GM20431 (cell line): ENCODE data around the gene TRIM36.

Experiments used
- in situ Hi-C: fragments of 300-500 bp; cut with MseI, MboI; formaldehyde crosslinking; loops from one replicate; pipeline ENCODE4 v1.15.0; 2020; ENCODE audit warnings: low sequenced_read_pairs; ENCODE audit not compliant: unreplicated experiment

Gene TRIM36, protein sequence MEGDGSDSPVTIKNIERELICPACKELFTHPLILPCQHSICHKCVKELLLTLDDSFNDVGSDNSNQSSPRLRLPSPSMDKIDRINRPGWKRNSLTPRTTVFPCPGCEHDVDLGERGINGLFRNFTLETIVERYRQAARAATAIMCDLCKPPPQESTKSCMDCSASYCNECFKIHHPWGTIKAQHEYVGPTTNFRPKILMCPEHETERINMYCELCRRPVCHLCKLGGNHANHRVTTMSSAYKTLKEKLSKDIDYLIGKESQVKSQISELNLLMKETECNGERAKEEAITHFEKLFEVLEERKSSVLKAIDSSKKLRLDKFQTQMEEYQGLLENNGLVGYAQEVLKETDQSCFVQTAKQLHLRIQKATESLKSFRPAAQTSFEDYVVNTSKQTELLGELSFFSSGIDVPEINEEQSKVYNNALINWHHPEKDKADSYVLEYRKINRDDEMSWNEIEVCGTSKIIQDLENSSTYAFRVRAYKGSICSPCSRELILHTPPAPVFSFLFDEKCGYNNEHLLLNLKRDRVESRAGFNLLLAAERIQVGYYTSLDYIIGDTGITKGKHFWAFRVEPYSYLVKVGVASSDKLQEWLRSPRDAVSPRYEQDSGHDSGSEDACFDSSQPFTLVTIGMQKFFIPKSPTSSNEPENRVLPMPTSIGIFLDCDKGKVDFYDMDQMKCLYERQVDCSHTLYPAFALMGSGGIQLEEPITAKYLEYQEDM

DNA sequence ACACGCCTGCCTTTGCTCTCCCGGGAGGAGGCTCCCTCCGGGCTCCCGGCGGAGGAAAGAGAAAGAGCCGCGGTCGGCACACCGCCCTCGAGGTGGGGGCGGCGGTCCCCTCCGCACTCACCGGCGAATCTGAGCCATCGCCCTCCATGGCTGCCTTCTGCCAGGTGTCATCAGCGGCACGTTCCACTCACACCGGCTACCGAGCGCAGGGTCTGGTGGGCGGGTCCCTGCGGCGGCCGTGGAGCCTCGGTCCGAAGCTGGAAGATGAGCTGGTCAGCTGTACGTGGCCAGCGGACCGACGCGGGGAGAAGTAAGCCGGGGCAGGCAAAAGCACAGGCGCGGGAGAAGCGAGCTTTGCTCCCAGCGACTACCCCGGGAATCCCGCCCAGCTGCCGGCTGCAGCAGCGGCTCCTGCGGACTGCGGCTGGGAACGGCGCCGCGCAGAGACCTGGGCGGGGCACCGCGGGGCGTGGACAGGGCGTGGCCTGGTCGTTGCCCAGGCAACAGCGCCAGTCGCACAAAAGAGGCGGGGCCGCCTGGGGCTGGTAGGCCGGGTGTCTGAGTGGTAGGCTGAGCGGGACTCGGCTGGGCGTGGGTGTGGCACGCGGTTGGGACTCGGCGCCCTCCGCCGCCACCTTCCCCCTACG is at the start of gene TRIM36:
Gene TRIM36, minus strand, starts transcription at position 422 of the 647 bp plus-strand sequence. Its CDS starts 274 bp downstream, at position 148.
- in situ Hi-C loops, result no loop called here

DNA sequence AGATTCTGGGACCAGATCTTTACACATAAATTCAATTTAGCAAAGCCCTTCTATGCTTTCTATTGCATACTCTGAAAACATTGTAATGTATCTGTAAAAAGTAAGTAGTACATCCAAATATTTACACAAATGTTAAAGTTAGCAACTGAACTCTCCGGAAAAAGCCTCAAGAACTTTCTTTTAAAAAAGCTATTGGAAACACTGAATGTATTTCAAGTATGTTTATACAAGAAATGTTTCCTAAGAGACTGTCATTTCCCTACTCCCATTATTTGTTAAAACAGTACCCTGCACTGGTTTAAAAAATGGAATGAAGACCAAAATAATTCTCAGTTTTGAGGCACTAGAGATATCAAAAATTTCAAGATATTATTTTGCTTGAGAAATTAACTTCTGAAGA is 44.8 kb upstream of the TRIM36 start:
- in situ Hi-C loops, result no loop called here

DNA sequence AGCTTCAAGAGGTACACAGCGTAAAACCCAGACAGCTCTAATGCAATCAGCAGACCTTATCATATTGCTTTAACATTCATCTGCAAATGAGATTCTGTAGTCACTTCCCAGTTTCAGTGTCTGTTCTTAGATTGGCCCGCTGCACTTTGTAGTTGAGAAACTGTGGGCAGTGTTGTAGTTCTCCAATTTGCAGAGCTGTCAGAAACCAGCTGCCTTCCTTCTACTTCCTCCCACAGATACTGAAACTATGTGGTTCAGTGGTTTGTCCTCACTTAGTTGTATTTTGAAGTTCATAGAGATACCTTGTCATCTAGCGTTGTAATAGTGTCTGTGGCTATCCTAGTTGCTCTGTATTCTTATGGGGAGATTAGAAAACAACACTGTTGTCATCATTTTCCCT is 39.6 kb upstream of the TRIM36 start:
- in situ Hi-C loops, result no loop called here

DNA sequence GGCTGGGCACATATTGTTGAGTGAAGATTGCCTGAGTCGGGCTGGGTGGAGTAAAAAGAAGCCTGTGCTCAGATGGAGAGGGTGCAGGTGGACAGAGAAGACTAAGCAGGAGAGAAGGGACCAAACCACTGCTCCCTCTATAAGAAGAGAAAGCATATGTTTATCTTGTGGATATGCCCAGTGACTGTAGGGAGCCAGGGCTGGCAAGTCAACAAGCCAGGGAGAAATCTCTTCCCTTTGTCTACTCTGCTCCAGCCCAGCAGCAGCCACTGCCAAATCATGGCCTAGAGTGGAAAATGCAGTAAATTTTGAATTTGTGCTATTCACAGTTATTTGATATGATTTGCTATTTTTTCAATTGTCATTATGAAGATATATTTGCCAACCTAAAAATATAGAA is 33.2 kb upstream of the TRIM36 start:
- in situ Hi-C loops, result no loop called here

DNA sequence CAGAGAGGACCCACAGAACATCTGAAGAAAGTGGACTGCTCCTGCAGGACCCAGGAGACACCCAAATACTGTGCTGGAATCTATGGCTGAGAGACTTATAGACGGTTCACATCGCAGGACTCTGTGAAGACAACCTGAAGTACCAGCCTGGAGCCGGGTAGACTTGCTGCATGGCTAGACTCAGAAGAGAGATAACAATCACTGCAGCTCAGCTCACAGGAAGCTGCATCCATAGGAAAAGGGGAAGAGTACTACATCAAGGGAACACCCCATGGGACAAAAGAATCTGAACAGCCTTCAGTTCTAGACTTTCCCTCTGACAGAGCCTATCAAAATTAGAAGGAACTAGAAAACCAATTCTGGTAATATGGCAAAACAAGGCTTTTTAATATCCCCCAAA is 26.5 kb upstream of the TRIM36 start:
- in situ Hi-C loops, result no loop called here

DNA sequence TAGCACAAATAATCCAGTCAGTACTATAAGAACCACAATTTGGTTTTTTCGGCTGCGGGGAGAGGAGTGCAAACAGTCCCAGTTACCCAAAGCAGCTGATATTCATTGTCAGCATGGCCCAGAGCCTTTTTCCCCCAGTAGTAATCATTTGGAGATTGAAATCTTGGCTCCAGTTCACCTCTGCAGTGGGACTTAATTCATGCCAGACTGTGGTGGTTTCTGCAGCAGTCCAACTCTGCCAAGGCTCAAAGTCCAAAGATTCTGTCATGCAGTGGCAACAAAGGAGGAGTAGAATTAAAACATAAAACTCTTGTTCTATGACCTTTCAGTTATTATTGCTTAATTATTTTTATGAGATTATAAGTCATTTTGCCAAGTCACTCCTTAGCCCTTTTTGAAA is 25.0 kb upstream of the TRIM36 start:
- in situ Hi-C loops, result no loop called here

DNA sequence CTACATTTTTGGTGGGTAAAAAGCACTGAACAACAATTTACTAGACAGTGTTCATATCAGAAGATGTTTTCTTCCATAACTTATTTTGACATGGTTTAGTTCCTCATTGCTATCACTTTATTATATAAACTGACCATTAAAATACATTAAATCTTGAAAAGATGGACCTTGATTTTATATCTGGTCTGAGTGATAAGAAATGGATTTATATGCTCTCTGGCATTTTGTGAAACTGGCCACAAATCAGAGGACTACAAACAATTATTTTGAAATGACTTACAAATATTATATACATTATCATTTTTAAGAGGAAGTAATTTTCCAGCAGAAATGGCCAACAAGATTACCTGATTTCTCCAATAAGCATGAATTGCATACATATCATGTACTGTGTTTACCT is 23.6 kb upstream of the TRIM36 start:
- in situ Hi-C loops, result no loop called here

DNA sequence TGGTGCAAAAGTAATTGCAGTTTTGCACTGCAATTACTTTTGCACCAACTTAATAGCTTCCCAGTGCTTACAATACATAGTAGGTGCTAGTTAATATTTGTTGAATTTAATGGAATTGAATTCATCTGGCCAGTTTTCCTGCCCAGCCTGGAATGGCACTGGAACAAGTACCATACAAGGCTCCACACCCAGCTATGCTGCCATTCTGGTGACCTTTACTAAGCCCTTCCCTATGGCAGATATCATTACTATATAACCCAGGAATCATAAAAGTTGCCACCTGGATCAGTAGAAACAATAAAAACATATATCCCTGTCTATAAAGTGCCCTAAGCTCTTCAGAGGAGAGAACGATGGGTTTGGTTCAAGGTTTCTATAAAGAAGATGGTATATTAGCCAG is 22.4 kb upstream of the TRIM36 start:
- in situ Hi-C loops, result no loop called here

DNA sequence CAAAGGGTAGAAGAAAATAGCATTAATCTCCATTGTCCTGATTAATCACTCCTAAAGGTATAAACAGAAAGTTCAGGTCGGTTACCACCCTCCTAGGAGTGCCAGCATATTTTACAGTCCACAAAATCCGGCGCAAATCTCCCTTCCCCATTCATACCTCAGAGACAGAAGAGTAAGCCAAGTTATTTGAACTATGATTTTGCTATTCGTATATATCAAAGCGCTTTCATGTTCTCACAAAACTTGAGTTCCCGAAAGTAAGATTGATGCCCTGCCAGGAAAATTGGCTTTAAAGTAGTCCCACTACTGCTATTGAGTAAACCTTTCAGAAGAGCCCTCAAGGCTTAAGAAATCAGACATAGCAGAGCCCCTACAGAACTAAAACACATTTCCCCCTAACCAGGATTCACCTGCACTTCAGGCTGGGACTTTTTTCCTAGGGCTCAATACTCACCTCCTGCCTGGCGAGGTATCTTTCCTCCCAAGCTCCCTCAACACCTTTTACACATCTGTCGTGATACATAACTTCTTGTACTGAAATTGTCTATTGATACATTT is 21.8 kb upstream of the TRIM36 start:
- in situ Hi-C loops, result no loop called here

DNA sequence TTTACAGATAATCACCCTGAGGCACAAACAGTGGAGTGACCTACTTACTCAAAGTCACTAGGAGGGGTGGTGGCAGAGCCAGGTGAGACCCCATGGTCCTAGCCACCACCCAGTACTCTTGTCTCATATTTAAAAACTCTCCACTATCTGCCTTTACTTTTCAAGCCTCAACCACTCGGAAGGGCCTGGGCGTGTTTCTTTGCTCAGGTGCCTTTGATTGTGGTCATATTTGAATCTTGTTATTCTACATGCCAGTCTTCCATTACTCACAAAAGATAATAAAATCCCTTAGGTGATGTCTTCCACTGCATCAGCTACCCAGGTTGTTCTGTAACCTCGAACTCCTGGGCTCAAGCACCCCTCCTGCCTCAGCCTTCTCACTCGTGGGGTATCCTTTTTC is 20.7 kb upstream of the TRIM36 start:
- in situ Hi-C loops, result no loop called here

DNA sequence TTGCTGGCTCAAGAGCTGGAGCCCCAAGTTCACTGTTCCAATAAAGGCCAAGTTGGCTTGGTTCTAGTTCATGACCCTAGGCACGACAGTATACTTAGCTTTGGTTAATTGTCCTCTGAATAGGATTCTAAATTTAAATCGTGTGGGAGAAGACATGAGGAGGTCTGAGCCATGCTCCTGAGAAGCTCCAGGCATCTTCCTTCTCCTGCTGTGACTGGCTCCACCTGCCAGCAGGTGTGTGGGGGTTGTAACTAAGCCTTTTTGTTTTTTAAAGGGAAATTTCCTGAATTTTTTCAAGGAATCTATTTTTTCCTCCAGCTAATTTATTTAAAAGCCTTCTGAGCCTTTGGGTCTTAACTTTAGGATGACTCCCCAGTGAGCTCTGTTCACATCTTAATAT is 20.2 kb upstream of the TRIM36 start:
- in situ Hi-C loops, result no loop called here

DNA sequence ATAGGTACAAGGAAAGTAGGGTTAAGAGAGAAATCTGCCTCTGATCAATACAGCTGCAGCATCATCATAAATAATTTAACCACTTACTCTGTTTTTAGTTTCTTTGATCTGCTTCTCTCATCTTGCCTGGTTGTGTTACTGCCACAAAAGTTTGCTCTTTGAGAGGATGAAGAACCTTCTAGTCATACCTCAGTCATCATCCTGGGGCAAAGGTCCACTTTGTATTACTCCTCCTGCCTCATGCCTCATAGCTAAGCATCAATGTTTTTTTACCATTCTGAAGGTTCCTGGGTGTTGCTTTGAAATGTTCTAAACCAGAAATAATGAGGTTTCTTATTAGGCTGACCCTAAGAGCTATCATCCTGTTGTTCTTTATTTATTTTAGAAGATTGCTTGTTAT is 17.1 kb upstream of the TRIM36 start:
- in situ Hi-C loops, result no loop called here

DNA sequence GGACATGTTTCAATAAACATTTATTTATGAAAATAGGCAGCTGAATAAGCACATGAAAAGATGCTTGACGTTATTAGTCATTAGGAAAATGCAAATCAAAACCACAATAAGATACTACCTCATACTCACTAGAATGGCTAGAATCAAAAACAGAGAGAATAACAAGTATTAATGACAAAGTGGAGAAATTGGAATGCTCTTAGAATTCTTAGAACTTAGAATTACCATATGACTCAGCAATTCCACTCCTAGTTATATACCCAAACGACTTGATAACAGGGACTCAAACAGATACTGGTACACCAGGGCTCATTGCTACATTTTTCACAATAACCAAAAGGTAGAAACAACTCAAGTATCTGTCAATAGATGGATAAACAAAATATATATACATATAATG is 15.1 kb upstream of the TRIM36 start:
- in situ Hi-C loops, result no loop called here

DNA sequence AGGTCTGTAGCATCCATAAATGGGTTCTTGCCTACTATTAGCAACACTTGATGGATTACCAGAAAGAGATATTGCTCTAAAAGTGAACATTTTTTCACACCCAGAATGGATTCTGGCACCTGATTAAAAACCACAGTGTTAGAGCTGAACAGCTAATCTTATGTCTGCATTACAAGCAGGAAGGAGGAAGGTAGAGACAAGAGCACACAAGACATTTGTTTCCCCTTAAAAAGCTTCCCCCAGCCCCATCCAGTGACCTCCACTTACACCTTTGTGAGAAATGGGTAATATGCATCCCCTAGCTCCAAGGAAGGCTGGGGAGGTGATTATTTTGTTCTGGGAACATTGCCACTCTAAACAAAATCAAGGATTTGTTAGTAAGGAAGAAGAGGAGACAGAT is 12.0 kb upstream of the TRIM36 start:
- in situ Hi-C loops, result no loop called here

DNA sequence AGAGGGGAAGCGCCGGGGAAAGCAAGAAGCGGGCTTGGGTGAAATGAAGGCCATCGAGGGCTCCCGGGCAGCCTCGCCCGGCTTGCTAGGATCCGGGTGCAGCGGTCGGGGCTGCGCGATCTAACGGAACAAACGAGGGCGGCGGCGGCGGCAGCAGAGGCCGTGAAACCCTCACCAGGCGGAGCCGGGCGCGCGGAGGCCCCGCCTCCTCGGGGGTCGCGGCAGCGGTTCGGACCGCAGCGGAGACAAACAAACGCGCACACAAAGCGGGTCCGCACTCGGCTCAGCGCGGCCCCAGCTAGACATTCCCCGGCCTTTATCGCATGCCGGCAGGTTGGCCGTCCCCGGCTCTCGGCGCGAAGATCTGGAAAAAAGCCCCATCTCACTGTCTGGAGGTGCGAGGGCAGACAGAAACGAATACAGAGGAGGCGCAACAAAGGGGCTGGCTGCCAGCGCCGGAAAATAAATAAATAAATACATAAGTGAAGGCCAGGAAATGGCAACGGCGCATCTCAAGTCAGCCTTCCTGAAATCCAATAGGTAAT is 10.5 kb upstream of the TRIM36 start:
- in situ Hi-C loops, result no loop called here

DNA sequence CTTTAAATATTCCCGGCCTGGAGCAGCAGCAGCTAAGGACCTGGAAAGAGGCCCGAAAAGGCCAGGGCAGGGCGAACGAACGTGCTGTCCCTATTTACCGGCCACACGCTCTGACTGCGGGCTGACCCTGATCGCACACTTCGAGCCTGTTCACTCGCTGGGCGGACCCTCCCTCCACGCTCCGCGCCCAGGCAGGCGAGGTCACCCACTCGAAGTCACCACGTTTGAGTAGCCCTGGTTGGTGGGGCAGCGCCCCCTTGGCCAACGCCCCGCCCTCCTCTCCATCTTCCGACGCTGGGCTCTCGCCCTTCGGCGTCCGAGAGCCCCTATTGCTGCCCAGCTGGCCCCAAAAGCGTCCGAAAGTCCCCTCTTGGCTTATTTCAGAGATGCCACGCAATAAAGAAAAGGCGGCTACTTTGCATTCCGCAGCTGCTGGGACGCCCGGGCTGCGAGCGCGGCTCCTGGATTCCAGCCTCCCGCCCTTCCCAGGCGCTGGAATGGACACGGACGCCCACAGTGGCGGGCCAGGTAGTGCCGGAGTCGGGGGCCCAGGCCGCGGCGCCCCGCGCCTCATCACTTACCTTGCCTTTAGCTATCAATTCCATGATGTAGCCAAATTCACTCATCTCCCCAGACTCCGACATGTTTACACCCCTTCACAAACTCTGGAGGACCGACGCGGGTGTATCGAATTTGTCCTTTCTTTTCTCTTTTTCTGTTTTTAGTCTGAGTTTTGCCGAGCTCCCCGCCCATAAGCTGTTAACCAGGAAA is 9.9 kb upstream of the TRIM36 start:
- in situ Hi-C loops, result no loop called here

DNA sequence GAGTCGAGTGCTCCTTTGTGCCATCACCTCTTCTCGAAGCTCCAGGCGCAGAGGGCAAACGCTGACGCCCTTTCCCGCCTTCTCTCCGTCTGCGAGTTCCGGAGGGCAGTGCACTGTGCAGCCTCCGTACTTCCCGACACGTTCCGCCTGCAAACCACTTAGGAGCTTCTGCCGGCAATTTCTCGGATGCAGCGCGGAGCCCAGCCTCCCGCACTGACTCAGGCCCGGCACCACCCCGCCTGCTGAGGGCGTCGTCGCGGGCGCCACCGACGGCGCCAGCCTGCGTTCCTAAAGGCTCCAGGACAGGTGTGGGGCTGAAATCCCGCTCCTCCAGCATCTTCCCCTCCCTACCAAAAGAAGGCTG is 9.3 kb upstream of the TRIM36 start:
- in situ Hi-C loops, result no loop called here

DNA sequence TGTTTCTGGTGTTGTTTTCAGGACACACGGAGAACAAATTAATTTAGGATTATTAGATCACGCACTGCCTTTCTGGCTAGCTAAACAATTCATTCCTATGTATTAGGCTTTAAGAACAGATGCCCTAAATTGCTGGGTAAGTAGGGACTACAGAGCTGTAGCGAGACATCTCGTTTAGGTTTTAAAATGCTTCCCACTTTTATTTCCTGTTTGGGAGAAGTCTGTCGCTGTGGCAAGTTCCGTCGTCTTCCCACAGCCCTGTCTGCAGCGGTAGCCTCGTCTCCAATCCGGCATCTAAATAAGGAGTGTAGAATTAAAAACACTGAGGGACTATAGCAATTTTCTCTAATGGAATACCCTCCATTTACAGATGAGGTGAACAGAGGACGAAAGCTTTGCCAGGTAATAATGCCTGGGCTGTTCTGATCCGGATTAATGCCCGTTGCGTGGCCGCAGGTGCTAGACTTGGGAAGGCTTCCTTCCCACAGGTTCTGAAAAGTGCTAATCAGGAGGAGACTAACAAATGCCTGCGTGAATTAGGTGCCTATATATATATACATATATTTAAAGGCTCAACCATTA is 1.3 kb upstream of the TRIM36 start:
- in situ Hi-C loops, result no loop called here

DNA sequence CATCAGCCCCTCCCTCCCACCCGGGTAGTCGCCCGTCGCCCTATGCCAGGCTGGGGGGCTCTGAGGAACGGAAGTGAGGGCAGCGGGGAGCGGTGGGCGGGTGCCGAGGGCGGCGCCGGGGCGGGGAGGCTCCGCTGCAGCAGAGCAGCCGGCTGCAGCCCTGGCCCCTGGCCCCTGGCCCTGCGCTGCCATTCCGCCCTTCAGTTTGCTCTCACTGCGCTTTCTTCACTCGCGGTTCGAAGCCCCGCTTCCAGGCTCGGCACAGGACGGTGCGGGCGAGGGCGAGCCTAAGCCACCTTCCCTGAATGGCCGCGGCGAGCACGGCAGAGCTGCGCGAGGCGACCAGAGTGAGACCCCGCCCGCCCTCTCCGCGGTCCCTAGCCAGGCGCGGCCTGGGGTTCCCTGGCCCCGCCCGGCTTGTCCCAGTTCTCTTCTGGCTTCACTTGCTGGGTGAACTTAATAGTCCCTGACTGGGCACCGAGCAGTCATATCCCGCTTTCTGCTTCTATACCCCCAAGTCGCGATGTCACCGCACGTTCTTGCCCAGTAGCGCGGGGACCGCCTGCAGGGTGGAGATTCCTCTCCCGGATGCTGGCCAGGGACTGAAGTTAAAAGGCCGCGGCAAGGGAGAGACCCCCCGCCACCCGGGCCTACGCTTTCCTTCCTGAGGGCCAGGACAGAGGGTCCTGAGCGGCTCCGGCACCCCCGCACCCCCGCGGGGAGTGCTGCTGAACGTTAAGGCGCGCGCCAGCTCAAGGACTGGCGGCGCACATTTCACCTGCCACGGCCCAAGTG is 623 bp upstream of the TRIM36 start:
- in situ Hi-C loops, result no loop called here
